Testis (tissue), 3 donors: ENCODE measurements around the gene TBK1. TPM values are rescaled to one million over a fixed set of nuclear protein-coding genes. Genes with fewer than 3 reads are reported as not detected.

ENCODE experiments used
- DNase-seq: peaks from one replicate; pipeline ENCODE4 v3.0.0-alpha.2; 2019
- H3K27ac ChIP-seq, 2 donors: fragments of 200-600 bp; sonication (generic); one replicate each; pipeline ENCODE4 v1.5.1; 2019
- H3K27me3 ChIP-seq: fragments of 200-600 bp; sonication (generic); one replicate; pipeline ENCODE4 v1.5.1; 2019
- H3K36me3 ChIP-seq: fragments of 200-600 bp; sonication (generic); one replicate; pipeline ENCODE4 v1.5.1; 2017; ENCODE audit warnings: low read depth; ENCODE audit errors: missing control alignments
- H3K4me1 ChIP-seq: fragments of 200-600 bp; sonication (generic); one replicate; pipeline ENCODE4 v1.5.1; 2019
- H3K4me3 ChIP-seq, 2 donors: fragments of 200-600 bp; sonication (generic); one replicate each; pipeline ENCODE4 v1.5.1; 2017 to 2019
- H3K9me3 ChIP-seq: fragments of 200-600 bp; sonication (generic); one replicate; pipeline ENCODE4 v1.5.1; 2017
- CTCF ChIP-seq, 3 experiments: fragments of 450-650 bp in 2 of 3; fragments of 200-600 bp in 1 of 3; sonication (generic) in 1 of 3; IDR thresholded peaks; one replicate each; pipeline ENCODE4 v1.5.1; 2016 to 2019; ENCODE audit warnings: antibody characterized with exemption in 3 of 3, mild to moderate bottlenecking in 2 of 3, moderate library complexity in 1 of 3
- POLR2A ChIP-seq: fragments of 450-650 bp; IDR thresholded peaks from one replicate; pipeline ENCODE4 v1.6.1; 2017; ENCODE audit warnings: antibody characterized with exemption, mild to moderate bottlenecking, moderate library complexity
- WGBS, 2 donors: methylation state at CpG; one replicate each; pipeline ENCODE4 v1.1.5; 2018; 5-methylcytosine and 5-hydroxymethylcytosine counted together
- intact Hi-C: fragments of 100-400 bp; cut with DNase I; formaldehyde crosslinking; loops from one replicate; pipeline ENCODE4 v1.15.1; 2023; ENCODE audit warnings: low total_unique reads
- polyA plus RNA-seq: library from polyadenylated mRNA; stranded (reverse); fragments of 350-450 nt; fragmentation: Illumina TruSeq; extraction: RNeasy Lipid Tissue Mini Kit (QIAGEN cat#74804); gene quantifications from one replicate; pipeline ENCODE4 v1.2.3, GENCODE V29; 2014; ENCODE audit warnings: low read depth, low replicate concordance; ENCODE audit not compliant: insufficient read depth
- total RNA-seq, 2 donors: library from RNA; depleted of rRNA; stranded (reverse); fragments of >200 nt; gene quantifications; one replicate each; pipeline ENCODE4 v1.2.3, GENCODE V29; 2016

TBK1 gene
- total and polyA plus RNA-seq, 3 donors from 2014 or later, result 32.0 to 48.3 (median 47.6) TPM

GRCh38 chr12:64500394-64500793 lies 48.5 kb downstream of the TBK1 start:
- no peaks in the 10 kb centered on the region for H3K27me3 ChIP-seq
- no peaks in the 10 kb centered on the region for H3K36me3 ChIP-seq
- 81 to 83% methylated on average over 3 of the region's 3 CpGs for whole genome bisulfite sequencing, 2 donors
- intact Hi-C loops, result no loop called here
- H3K9me3 ChIP-seq, result no peaks in the 10 kb centered on the region
- H3K4me3 ChIP-seq, result no peak overlapping the region
- TF ChIP-seq CTCF (IDR thresholded peaks at IDR 0.05), result no peak
- no peak for TF ChIP-seq POLR2A
- H3K27ac ChIP-seq, result no peak overlapping the region
- DNase-seq, result no peak
- H3K4me1 ChIP-seq, result no peaks in the 10 kb centered on the region

- no peak overlapping the region for H3K4me3 ChIP-seq
- intact Hi-C loops, result no loop called here
- no peak overlapping the region for H3K27ac ChIP-seq
- H3K36me3 ChIP-seq, result no peaks in the 10 kb centered on the region
- no peaks in the 10 kb centered on the region for H3K27me3 ChIP-seq
- no peaks in the 10 kb centered on the region for H3K4me1 ChIP-seq
- TF ChIP-seq POLR2A (no peak), CTCF (IDR thresholded peaks at IDR 0.05) (no peak)
- no peaks in the 10 kb centered on the region for H3K9me3 ChIP-seq
- no peak for DNase-seq
- 88 to 93% methylated on average over 7 of the region's 7 CpGs for WGBS, 2 donors
These were observed 49.6 kb downstream of the TBK1 start for GRCh38 chr12:64501486-64501885.

DNA sequence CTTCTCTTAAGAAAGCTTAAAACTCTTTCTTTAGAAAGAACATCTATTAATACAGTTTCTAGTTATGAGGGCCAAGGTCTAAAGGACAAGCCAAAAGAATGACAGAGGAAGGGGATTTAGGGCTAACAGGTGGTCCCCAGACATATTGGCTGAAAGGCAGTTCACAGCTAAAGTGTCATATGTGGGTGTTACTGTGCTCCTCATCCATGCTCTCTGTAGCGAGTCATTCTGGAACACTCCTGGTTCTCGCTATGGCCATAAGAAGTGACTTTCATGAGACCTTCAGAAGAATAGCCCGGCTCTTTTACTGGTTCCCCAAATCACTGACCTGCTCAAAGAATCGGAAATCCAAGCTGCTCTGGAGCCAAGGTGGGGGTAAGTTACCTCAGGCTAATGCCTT lies 55.0 kb downstream of the TBK1 start:
- H3K36me3 ChIP-seq, result no peaks in the 10 kb centered on the region
- TF ChIP-seq CTCF (IDR thresholded peaks at IDR 0.05), result no peak
- TF ChIP-seq POLR2A, result no peak
- no peaks in the 10 kb centered on the region for H3K27me3 ChIP-seq
- no peak overlapping the region for H3K4me3 ChIP-seq
- no peaks in the 10 kb centered on the region for H3K4me1 ChIP-seq
- no peak overlapping the region for H3K27ac ChIP-seq
- intact Hi-C loops, result no loop called here
- 77 to 86% methylated on average over 4 of the region's 4 CpGs for whole genome bisulfite sequencing, 2 donors
- DNase-seq, result no peak
- H3K9me3 ChIP-seq, result no peaks in the 10 kb centered on the region

DNA sequence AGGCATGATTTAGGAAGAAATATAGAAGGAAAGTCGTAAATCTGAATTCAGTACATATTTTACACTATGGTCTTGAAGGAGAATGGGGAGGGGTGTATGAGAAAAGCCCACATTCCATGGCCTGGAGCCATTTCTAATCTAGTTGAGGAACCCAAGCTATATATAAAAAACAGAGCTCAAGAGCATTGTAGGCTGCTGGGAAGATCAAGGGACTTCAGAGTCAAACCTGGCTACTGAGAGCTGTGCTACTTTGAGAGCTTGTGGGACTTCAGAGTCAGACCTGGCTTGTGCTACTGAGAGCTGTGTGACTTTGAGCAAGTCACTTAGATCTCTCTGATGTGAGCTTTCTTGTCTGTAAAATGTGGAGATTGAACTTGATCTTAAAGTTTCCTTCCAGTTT lies 58.7 kb downstream of the TBK1 start:
- TF ChIP-seq CTCF (IDR thresholded peaks at IDR 0.05) (no peak), POLR2A (no peak)
- Histone ChIP-seq H3K4me3 (no peak overlapping the region), H3K9me3 (no peaks in the 10 kb centered on the region), H3K4me1 (no peaks in the 10 kb centered on the region), H3K36me3 (no peaks in the 10 kb centered on the region), H3K27ac (no peak overlapping the region), H3K27me3 (no peaks in the 10 kb centered on the region)
- WGBS, 2 donors, result 82 to 86% methylated on average over 1 of the region's 1 CpG
- intact Hi-C loops, result no loop called here
- DNase-seq, result no peak

DNA sequence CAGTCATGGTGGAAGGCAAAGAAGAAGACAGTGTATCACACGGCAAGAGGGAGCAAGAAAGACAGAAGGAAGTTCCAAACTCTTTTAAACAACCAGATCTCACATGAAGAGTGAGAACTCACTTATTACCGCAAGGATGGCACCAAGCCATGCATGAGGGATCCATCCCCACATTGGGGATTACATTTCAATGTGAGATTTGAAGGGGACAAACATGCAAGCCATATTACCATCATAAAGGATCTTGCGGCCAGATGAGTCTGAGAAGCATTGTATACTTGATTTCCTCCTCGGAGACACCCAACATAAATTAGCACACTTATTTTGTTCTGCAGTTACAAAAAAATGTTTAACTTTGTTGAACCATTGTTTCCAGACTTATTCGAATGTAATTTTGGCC lies 66.5 kb downstream of the TBK1 start:
- Histone ChIP-seq H3K36me3 (no peaks in the 10 kb centered on the region), H3K4me3 (no peak overlapping the region), H3K4me1 (no peaks in the 10 kb centered on the region), H3K9me3 (no peaks in the 10 kb centered on the region), H3K27ac (no peak overlapping the region), H3K27me3 (no peaks in the 10 kb centered on the region)
- WGBS, 2 donors, result 87 to 93% methylated on average over 5 of the region's 5 CpGs
- intact Hi-C loops, result no loop called here
- TF ChIP-seq POLR2A (no peak), CTCF (IDR thresholded peaks at IDR 0.05) (no peak)
- no peak for DNase-seq
